HG02943 (cell line): ENCODE results near the gene MBD2.
"Not testable (repeated sequence)": the region's sequence is repeated elsewhere in the genome, so short reads cannot be mapped to it uniquely, and the experiment has no call there.

Experiments
- ATAC-seq: cut with Tn5 transposase; IDR thresholded peaks from one replicate; pipeline ENCODE4 v1.9.1; 2021; ENCODE audit warnings: mild to moderate bottlenecking, low read depth, moderate library complexity; ENCODE audit not compliant: unreplicated experiment

MBD2 gene

DNA sequence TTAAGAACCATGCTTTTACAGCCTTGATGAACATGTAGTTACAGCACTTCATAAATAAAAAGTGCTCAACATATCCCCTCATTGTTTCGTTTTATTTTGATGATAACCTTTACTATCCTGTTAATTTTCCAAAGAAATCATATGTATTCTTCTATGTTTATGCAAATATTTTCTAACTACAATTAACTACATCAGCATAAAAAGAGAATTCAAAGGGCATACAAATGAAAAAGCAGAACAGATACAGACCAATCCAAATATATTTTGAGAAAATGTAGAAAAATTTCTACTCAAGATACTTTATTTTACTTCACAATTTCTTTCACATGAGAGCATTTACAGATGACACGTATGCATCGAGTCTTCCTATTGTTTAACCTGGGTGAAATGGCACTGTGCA is 69.1 kb downstream of the MBD2 start:
- no peak for ATAC-seq

DNA sequence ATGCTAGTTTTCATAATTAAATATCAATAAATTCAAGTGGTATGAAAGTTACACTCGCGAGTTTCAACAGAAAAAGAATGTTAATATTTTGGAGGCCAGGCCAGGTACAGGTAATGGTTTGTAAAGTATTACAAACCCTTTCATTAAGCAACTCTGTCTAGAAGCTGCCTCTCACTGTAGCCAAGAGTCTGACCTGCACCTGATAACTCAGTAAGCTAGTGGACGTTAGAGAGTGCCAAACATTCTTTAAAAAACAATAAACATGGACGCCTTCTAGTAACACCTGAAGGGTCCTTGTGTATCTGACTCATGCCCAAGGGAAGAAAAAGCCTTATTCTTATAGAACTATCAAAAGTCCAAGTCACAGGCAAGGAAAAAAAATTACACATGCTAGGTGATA is 70.2 kb downstream of the MBD2 start:
- ATAC-seq = no peak

DNA sequence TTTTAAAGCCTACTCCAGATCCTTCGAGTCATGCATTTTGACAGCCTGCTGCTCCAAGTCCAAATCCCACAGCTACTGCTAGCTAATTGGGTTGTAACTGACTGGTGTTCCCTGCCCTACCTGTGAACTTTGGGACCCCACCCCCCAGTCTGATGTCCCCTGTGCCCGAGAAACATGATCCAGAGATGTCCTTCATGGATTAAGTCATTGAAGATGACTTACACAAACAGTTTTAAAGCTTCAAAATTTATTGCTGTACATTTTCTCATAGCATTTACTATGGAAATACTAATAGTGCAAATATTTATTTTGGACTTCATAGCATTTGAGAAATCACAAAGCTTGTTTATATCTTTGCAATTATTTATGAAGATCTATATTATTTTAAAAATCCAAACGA is 73.1 kb downstream of the MBD2 start:
- no peak for ATAC-seq

DNA sequence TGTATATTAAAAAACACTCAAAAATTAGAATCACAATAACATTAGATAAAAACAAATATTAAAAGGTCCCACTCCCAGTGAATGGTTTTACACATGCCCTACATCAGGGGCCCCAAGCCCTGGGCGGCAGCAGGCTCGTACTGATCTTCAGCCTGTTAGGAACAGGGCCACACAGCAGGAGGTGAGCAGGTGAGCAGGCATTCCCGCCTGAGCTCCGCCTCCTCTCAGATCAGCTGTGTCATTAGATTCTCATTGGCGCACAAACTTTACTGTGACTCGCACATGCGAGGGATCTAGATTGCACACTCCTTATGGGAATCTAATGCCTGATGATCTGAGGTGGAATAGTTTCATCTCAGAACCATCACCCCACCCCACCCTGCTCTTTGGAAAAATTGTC is 74.2 kb downstream of the MBD2 start:
- ATAC-seq = no peak

DNA sequence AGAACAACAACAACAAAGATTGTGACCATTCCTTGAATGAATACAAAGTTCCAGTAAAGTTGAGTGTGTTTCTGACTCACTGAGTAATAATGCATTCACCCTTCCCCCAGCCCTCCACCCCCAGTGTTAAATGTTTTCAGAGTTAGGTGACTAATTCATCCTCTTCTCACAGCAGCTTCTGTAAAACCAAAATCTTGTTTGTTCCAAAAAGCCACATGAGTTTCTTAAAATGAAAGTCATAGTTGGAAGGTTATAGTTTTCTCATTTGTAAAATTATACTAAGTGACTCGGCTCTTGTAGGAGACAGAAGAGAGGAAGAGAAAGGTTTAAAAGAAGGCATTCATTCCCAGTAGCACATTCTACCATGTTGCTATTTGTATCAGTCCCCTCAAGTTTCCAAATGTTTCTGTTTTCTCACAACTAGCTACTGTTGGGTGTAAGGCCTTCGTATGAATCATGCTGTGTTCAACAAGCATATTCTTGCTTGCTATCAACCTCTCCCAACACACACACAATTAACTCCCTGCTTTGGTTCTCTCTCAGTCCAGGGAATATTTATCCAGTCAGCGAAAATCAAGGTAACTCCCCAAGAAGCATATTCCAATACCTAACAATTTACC is 75.3 kb downstream of the MBD2 start:
- peak; percentile 40 for ATAC-seq

DNA sequence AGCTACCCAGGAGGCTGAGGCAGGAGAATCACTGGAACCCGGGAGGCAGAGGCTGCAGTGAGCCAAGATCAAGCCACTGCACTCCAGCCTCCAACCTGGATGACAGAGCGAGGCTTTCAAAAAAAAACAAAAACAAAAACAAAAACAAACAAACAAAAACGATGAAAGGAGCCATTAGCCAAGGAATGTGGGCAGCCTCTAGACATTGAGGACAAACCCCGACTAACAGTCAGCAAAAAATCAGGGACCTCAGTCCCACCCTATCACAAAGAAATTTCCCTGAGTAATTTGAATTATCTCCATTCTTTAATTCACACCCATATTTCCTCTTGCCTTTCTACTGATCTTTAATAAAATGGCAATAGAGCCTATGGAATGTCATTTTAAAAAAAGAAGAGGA is 75.8 kb downstream of the MBD2 start:
- ATAC-seq = no peak

DNA sequence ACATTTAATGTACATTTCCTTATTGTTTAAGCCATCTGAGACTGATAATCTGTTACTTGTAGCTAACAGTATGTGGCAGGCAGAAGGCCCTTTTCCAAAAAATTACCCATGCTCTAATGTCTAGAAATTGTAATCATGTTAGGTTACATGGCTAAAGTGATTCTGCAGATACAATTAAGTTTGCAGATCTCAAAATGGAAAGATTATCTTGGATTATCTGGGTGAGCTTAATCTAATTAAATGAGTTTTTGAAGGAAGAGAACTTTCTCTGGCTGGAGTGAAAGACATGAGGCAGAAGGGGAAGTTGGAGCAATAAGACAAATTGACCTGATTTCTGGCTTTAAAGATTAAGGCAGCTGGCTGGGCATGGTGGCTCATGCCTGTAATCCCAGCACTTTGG is 76.3 kb downstream of the MBD2 start:
- no peak for ATAC-seq

DNA sequence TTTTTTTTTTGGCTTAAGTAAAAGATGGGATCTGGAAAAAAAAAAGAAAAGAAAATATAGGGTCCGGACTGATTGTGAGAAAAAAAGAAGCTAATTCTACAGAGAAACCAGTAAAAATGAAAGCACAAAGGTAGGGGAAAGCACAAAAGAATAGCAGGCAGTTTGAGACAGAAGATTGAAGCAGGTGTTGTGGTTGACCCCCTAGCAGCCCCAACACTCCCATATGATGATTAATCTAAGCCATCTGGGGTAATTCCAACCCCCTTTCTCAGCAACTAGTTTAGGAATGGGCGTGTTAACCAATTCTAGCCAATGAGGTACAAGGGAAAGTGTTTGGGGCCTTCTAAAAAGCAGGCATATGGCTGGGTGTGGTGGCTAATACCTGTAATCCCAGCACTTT is 77.0 kb downstream of the MBD2 start:
- peak; percentile 82 for ATAC-seq

DNA sequence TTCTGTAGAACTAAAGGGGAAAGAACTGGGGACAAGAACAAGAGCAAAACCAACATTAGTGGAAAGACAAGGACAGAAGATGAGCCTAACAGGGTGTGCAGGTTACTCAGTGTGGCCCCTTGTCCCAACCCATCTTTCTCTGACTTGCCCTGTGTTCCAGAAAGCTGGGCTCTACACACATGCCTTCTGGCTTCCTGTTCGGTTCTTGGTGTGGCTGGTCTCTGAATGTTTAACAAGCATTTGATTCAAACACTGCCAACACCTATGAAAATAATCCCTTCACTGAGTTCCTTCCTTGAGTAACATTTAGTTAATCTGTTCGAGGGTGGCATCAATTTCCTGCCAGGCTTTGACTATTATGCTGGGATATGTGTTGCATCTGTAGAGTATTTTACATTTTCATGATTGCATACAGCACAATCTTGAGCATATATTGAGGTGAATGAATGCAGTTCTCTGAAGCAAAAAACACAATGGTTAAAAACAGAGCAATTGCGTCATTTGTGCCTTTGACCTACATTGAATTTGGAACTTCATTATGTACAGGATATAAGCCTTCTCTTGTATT is 83.3 kb downstream of the MBD2 start:
- no peak for ATAC-seq

DNA sequence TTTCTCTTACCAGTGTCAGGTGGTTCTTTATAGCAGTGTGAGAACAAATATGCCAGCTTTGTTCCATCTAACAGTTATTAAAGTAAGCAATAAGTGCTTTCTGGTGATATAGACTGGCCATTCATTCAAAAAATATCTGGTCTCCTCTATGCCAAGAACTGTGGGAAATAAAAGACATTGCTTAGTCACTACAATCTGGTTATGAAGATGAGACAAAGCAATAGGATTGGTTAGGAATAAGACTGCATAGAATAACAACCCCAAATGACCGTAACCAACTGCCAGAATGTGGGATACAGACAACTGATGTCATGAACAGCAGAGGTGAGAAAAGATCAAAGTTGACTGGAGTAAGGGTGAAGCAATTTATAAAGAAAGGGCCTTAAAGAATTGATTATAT is 83.8 kb downstream of the MBD2 start:
- ATAC-seq = no peak

DNA sequence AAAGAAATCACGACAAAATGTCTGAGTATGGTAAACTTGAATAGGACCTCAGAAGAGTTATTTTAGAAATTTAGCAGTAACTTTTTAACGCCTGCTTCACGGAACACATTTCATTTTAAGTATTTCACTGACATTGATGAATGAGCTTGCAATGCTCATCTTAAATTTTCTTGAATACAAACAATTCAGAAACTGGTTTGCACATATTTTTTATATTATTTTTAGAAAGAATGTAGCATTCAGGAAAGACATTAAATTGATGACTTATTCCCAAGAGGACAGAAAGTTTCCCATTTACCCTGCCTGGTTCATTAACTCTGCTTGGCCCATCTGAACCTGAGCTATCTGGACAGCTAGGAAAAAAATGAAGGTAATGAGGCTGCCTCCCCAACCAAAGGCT is 89.3 kb downstream of the MBD2 start:
- ATAC-seq = no peak

DNA sequence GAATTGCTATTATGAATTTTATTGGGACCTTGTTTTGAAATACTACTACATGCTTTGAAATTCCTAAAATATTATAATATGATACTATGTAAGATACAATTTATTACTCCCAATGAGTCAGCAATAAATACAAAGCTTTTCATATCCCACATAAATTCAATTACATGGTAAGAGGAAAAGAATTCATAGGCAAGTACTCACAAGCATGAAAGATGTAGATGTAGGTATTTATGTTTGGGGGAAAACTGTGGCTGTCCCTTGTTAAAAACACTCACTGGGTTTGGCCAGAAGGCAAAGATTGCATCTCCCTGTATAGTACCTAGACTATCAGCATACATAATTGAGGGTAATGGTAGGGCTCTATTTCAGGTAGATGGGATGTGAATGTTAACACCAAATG is 90.4 kb downstream of the MBD2 start:
- ATAC-seq = no peak

DNA sequence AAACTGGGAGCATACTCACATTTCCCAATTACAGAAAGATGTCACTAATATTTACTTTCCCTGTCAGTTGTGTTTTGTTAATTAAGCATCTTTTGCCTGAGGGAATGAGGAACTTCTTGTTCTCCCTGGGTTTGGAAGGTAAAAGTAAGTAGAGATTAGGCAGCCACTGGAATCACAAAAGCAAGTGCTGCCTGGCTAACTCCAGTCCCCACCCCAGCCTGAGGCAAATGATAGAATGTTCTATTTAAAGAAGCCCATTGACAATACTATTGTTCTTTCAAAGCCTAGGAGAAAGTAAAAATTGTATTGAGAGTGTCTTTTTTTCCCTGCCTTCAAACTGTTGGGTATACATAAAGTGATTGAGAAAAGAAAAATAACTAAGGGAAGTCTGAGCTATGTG is 93.8 kb downstream of the MBD2 start:
- ATAC-seq = no peak

DNA sequence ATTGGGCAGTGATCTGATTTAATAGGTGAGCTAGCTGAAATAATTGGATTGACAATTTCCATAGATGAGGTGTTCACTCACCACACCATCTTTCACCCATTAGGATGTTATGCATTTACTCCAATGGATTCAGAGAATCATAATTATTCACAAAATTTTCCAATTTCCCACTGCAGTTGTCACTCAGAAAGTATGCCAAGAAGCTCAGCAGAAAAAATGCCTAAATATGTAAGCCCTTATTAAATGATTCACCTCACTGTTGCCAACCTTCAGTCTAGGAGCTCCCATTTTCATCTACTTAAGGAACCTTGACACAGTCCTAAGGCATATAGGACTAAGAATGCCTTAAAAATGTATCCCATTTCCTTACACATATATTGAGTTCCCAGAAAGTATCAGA is 94.3 kb downstream of the MBD2 start:
- no peak for ATAC-seq

DNA sequence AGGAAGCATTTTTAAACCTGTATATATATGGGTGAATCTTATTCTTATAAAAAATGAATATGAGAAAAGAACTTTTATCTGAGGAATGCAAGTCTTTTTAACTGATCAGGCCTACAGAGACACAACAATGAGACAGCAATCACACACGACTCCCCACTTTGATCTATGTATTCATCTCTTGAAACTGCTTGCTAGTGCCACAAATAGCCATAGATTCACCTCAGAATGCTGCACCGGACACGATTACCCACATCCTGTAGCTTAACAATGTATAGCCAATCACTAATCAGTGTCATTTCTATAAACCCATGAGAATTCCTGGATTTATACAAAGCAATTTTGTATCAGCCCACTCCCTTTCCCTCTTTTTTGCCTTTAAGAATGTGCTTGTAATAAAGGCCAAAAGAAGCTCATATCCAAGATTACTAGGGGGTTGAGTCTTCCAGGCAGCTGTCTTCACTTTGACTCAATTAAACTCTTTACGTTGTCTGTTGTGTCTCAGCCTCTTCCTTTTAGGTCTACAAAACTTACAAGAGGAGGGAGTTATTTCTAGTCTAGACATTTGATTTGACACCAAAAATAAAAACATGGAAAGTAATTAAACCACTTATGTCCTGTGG is 94.9 kb downstream of the MBD2 start:
- no peak for ATAC-seq

DNA sequence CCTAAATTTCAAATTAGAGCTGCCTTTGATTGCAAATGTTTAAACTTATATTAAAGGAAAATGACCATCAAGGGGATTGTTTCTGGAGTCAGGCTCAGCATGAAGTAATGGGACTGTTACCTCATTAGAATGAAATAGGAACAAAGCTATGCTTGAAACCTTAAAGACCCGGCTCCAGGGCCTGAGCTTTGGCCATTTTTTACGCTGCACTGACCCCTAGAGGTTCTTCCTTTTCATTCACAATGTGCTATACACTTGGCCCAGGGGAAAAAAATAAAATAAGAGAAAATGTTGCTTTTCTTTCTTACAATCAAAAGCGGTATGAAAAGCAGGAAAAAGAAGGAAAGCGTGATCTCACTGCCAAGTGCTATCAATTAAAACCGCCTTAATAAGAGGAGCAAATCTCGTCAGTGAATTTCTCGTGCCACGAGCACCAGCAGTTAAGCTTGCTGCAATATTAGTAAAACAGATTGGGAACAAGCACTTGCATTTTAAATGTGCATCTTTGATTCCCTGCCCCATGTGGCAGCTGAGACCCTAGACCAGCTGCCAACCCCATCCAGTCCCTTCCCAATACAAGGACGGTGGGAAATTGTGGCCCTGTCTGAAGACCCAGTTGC is 96.6 kb downstream of the MBD2 start:
- ATAC-seq = peak; percentile 64

DNA sequence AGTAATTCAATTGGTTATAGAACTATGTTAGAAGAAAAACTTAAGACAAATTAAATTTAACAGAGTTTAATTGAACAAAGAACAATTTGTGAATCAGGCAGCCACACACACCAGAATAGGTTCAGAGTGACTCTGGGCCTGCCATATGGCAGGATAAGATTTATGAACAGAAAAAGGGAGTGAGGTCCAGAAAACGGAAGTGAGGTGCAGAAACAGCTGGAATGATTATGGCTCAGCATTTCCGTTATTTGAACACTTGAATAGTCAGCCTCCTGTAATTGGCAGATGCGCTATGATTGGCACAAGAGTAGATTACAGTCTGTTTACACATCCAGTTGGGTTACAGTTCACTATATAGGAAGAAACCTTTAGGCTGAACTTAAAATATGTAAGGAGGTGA is 99.0 kb downstream of the MBD2 start:
- no peak for ATAC-seq

DNA sequence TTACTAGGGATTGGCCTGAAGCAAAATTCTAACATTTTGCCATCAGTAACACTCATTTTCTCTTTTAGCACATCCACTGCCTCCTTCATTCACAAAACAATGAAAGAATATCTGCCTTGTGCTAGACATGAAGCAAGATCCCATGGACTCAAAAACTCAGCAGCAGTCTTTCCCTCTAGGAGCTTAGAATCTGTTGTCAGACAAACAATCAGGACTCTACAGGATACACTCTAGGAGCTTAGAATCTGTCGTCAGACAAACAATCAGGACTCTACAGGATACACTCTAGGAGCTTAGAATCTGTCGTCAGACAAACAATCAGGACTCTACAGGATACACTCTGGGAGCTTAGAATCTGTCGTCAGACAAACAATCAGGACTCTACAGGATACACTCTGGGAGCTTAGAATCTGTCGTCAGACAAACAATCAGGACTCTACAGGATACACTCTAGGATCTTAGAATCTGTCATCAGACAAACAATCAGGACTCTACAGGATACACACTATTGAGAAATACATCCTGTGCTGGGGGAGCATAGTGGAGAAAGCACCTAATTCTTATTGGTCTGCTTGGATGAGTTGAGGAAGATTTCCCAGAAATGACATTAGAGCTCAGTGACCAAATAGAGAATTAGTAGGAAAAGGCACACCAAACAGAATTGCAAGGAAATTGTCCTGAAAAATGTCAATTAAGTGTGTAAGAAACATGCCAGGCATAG is 100.6 kb downstream of the MBD2 start:
- ATAC-seq = not testable (repeated sequence)

DNA sequence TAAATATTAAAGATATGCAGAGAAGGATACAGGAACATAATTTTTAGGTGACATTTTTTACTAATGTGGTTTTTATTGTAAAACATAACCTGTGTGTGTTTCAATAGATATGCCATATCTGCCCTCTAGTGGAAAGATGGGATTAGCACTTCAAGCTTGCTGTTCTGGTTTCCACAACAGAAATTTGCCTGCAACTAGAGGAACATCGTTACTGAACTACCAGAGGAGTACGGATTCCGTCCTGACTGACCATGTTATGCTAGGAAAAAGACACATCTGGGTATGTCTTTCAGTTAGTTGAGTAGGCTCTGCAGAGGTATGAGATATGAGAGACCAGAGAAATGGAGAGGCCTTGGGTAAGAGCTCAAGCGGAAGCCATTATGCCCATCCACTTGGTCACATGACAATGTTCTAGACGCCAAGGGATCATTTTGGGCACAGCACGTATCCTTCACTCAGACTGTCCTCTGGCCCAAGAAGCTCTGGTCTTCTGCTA is 104.9 kb downstream of the MBD2 start:
- ATAC-seq = peak; percentile 93

DNA sequence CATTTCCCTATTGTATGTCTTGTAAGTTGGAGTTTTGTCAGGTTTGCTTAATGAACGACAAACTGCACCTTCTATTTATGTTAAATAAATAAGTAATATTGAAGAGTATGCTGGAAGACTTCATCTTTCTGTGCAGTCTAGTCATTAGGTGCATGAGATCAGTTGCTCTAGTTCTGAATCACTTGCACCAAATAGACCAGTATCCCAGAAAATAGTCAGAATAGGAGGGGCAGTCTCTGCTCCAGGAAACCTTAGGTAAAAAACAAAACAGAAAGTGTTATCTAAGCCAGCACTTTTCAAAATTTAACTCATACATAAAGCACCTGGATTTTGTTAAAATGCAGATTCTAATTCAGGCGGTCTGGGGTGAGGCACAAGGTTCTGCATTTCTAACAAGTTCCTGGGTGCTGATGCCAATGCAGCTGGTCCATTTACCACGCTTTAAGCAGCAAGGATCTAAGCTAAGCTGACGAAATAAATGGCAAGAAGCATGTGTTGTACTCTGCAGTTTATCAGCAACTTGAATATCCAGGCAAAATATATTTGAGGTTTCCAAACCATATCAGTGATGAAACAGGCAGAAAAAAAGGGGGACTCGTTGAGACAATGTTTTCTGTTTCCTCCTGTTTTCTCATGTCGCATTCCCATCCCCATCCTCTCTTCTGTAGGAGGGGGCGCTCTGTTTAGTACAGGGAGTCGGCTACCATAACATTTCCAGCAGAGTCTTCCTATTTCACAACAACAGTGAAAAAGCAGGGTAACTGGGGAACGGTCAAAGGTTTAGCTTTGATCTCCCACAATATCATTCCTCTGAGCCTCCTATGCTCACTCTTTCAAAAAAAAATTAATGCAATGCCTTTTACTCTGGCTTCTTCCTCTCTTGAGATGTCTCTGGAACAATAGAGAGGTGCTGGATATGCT is 106.4 kb downstream of the MBD2 start:
- ATAC-seq = no peak
